Sciatic nerve (tissue), 2 donors: Measurements from ENCODE around the gene RIPOR3. TPM values are rescaled to one million over a fixed set of nuclear protein-coding genes. Genes with fewer than 3 reads are reported as not detected.

ENCODE experiments used
- ATAC-seq: fragments of 200-7000 bp; cut with Tn5 transposase; one replicate; pipeline ENCODE4 v1.9.1; 2020; ENCODE audit warnings: mild to moderate bottlenecking, moderate library complexity
- DNase-seq: peaks from one replicate; pipeline ENCODE4 v3.0.0-alpha.2; 2020; ENCODE audit warnings: low spot score
- intact Hi-C: fragments of 100-400 bp; cut with DNase I; formaldehyde crosslinking; loops from one replicate; pipeline ENCODE4 v1.14.2; 2022
- total RNA-seq: library from RNA; stranded (reverse); fragmentation: NEBNext Ultra II Directional; extraction: Animal tissue kit (Norgen Biotek cat#: 25700); gene quantifications from one replicate; pipeline ENCODE4 v1.2.1, GENCODE V29; 2021
- donor health status: DM: no; HTN: no; CAD: no.
- donor health status: DM: no; HTN: no; CAD: no.

RIPOR3 gene
- total RNA-seq = 26.3 TPM

GRCh38 chr20:50690650-50691572, at the start of gene RIPOR3:
Gene RIPOR3 (minus strand): TSS chr20:50691542. CDS start chr20:50691128, 414 bp downstream.
- intact Hi-C loops = no loop called here
- ATAC-seq (peak; percentile 62), DNase-seq (no peak)

- ATAC-seq = no peak
- DNase-seq = no peak
- intact Hi-C loops = no loop called here
Observed at GRCh38 chr20:50737352-50737751, 46.0 kb upstream of the RIPOR3 start.

- ATAC-seq = no peak
- intact Hi-C loops = no loop called here
- DNase-seq = no peak
Observed at GRCh38 chr20:50735813-50736212, 44.5 kb upstream of the RIPOR3 start.

GRCh38 chr20:50734730-50735679, 43.7 kb upstream of the RIPOR3 start:
- DNase-seq (no peak), ATAC-seq (no peak)
- intact Hi-C loops = no loop called here

- intact Hi-C loops = no loop called here
- DNase-seq = no peak
- ATAC-seq = no peak
Observed at GRCh38 chr20:50733644-50734349, 42.5 kb upstream of the RIPOR3 start.

GRCh38 chr20:50731930-50732690, 40.8 kb upstream of the RIPOR3 start:
- ATAC-seq = no peak
- intact Hi-C loops = no loop called here
- DNase-seq = no peak

GRCh38 chr20:50731055-50731929, 40.0 kb upstream of the RIPOR3 start, which contains the start of gene PARD6B:
Gene PARD6B (plus strand): TSS chr20:50731580. CDS start chr20:50731787, 207 bp downstream.
- DNase-seq = peak; percentile 96
- peak; percentile 94 for ATAC-seq
- intact Hi-C loops = no loop called here

GRCh38 chr20:50730765-50731054, 39.4 kb upstream of the RIPOR3 start:
- DNase-seq (no peak), ATAC-seq (no peak)
- intact Hi-C loops = no loop called here

GRCh38 chr20:50729901-50730764, 38.8 kb upstream of the RIPOR3 start:
- intact Hi-C loops = no loop called here
- DNase-seq (peak; percentile 56), ATAC-seq (peak; percentile 13)

GRCh38 chr20:50728981-50729874, 37.9 kb upstream of the RIPOR3 start:
- DNase-seq (peak; percentile 37), ATAC-seq (no peak)
- intact Hi-C loops = no loop called here

- no peak for ATAC-seq
- intact Hi-C loops = no loop called here
- no peak for DNase-seq
Observed at GRCh38 chr20:50728486-50728980, 37.2 kb upstream of the RIPOR3 start.

GRCh38 chr20:50727792-50728485, 36.6 kb upstream of the RIPOR3 start:
- DNase-seq (peak; percentile 37), ATAC-seq (peak; percentile 7)
- intact Hi-C loops = no loop called here

- DNase-seq (no peak), ATAC-seq (no peak)
- intact Hi-C loops = no loop called here
Observed at GRCh38 chr20:50726955-50727791, 35.8 kb upstream of the RIPOR3 start.

- ATAC-seq (no peak), DNase-seq (peak; percentile 17)
- intact Hi-C loops = no loop called here
Observed at GRCh38 chr20:50725724-50726005, 34.3 kb upstream of the RIPOR3 start.
